B cell (primary cell): ENCODE results near the gene FLNB. TPM values are rescaled to one million over a fixed set of nuclear protein-coding genes. Genes with fewer than 3 reads are reported as not detected.

ENCODE experiments used
- ATAC-seq: fragments of 200-7000 bp; cut with Tn5 transposase; one replicate; pipeline ENCODE4 v1.10.0; 2021; ENCODE audit warnings: low read depth, mild to moderate bottlenecking, moderate number of reproducible peaks, moderate library complexity
- CTCF ChIA-PET: fragments of 350-600 bp; sonication (Branson Sonifier 250); formaldehyde crosslinking; loops from one replicate; lab custom pipeline; 2021; ENCODE audit warnings: antibody characterized with exemption, inconsistent platforms; lab: Charles Lee
- POLR2A ChIA-PET: fragments of 350-600 bp; sonication (Branson Sonifier 250); formaldehyde crosslinking; loops from one replicate; lab custom pipeline; 2021; ENCODE audit warnings: antibody characterized with exemption; lab: Charles Lee
- DNase-seq: peaks from one replicate; pipeline ENCODE4 v3.0.0; 2013
- H2AFZ ChIP-seq: 2 replicates; pipeline ENCODE4 v1.6.1; 2012; ENCODE audit warnings: mild to moderate bottlenecking, low read depth, low read length; ENCODE audit not compliant: insufficient read depth, poor library complexity, severe bottlenecking
- H3K27ac ChIP-seq, 2 donors: 1 replicate in 1 of 2; 2 replicates in 1 of 2; pipeline ENCODE4 v1.5.1; 2012 to 2013; ENCODE audit warnings: low read length in 2 of 2, mild to moderate bottlenecking in 2 of 2, moderate library complexity in 1 of 2
- H3K27me3 ChIP-seq, 4 experiments: fragments of 200-600 bp in 1 of 4; sonication (generic) in 1 of 4; replicated peaks in 1 of 4; 1 replicate in 2 of 4; 2 replicates in 2 of 4; pipeline versions ENCODE4 v1.6.1 to v1.7.0; 2013 to 2016; ENCODE audit warnings: low read length in 3 of 4, mild to moderate bottlenecking in 2 of 4, mixed read lengths in 1 of 4, moderate library complexity in 1 of 4; ENCODE audit not compliant: insufficient read depth in 4 of 4, control insufficient read depth in 3 of 4; ENCODE audit errors: control extremely low read depth in 1 of 4
- H3K36me3 ChIP-seq, 2 experiments: replicated peaks in 1 of 2; 1 replicate in 1 of 2; 2 replicates in 1 of 2; pipeline versions ENCODE4 v1.6.1 to v1.7.1; 2013; ENCODE audit warnings: low read length in 1 of 2; ENCODE audit not compliant: insufficient read depth in 2 of 2, control insufficient read depth in 1 of 2; ENCODE audit errors: control extremely low read depth in 1 of 2, extremely low read depth in 1 of 2
- H3K4me1 ChIP-seq, 2 donors: fragments of 200-600 bp in 1 of 2; sonication (generic) in 1 of 2; 1 replicate in 1 of 2; 2 replicates in 1 of 2; pipeline versions ENCODE4 v1.5.1 to v1.6.1; 2013 to 2017; ENCODE audit warnings: low read length in 2 of 2; ENCODE audit not compliant: control insufficient read depth in 2 of 2, insufficient read depth in 2 of 2
- H3K4me2 ChIP-seq: replicated peaks from 2 replicates; pipeline ENCODE3; 2012; ENCODE audit warnings: mild to moderate bottlenecking, low read depth, low read length; ENCODE audit not compliant: poor library complexity, severe bottlenecking
- H3K4me3 ChIP-seq, 5 experiments: fragments of 200-600 bp in 1 of 5; sonication (generic) in 1 of 5; 1 replicate in 3 of 5; 2 replicates in 2 of 5; pipeline versions ENCODE4 v1.5.1 to v1.7.0; 2011 to 2016; ENCODE audit warnings: low read length in 4 of 5, mild to moderate bottlenecking in 4 of 5, low read depth in 2 of 5, control low read depth in 1 of 5, moderate library complexity in 1 of 5; ENCODE audit not compliant: insufficient read depth in 1 of 5; ENCODE audit errors: control extremely low read depth in 1 of 5, extremely low read depth in 1 of 5
- H3K79me2 ChIP-seq: fragments of 200-600 bp; sonication (generic); one replicate; pipeline ENCODE4 v1.6.0; 2016; ENCODE audit warnings: low read length; ENCODE audit not compliant: control insufficient read depth, insufficient read depth
- H3K9ac ChIP-seq: fragments of 200-600 bp; sonication (generic); 2 replicates; pipeline ENCODE4 v1.6.1; 2017; ENCODE audit warnings: mild to moderate bottlenecking, low read length, moderate library complexity
- H3K9me3 ChIP-seq, 3 donors: one replicate each; pipeline versions ENCODE4 v1.6.1 to v1.7.1; 2013; ENCODE audit warnings: low read length in 2 of 3; ENCODE audit not compliant: control insufficient read depth in 2 of 3, insufficient read depth in 1 of 3; ENCODE audit errors: control extremely low read depth in 1 of 3
- H4K20me1 ChIP-seq: 2 replicates; pipeline ENCODE4 v1.6.0; 2012; ENCODE audit warnings: mild to moderate bottlenecking, low read length; ENCODE audit not compliant: insufficient read depth, control insufficient read depth, poor library complexity, severe bottlenecking
- H3K27ac Mint-ChIP-seq: one replicate; pipeline ENCODE4 v1.8.0; 2021; ENCODE audit warnings: mixed read lengths
- H3K27me3 Mint-ChIP-seq: one replicate; pipeline ENCODE4 v1.8.0; 2021; ENCODE audit warnings: mixed read lengths
- H3K4me1 Mint-ChIP-seq: one replicate; pipeline ENCODE4 v1.8.0; 2021; ENCODE audit warnings: mixed read lengths
- H3K4me3 Mint-ChIP-seq: one replicate; pipeline ENCODE4 v1.8.0; 2021; ENCODE audit warnings: mixed read lengths
- H3K9me3 Mint-ChIP-seq: one replicate; pipeline ENCODE4 v1.8.0; 2022; ENCODE audit warnings: mixed read lengths; ENCODE audit not compliant: insufficient read depth
- EZH2 ChIP-seq: IDR thresholded peaks from 2 replicates; pipeline ENCODE4 v1.6.1; 2012; ENCODE audit warnings: borderline replicate concordance, low read depth, mild to moderate bottlenecking, moderate library complexity, low read length; ENCODE audit not compliant: insufficient read depth, poor library complexity, severe bottlenecking
- WGBS: methylation state at CpG from one replicate; pipeline ENCODE4 v1.1.5; 2013; ENCODE audit warnings: missing lambda C conversion rate; ENCODE audit not compliant: insufficient coverage; 5-methylcytosine and 5-hydroxymethylcytosine counted together
- intact Hi-C: fragments of 100-400 bp; cut with micrococcal nuclease; formaldehyde crosslinking; loops from one replicate; pipeline ENCODE4 v1.10.0; 2022
- polyA plus RNA-seq: library from polyadenylated mRNA; depleted of rRNA; stranded (reverse); fragments of >200 nt; gene quantifications from 2 replicates; pipeline ENCODE4 v1.2.3, GENCODE V29; 2012
- total RNA-seq, 2 donors: library from RNA; stranded (reverse); fragments of 120-200 nt in 1 of 2; gene quantifications; 1 replicate in 1 of 2; 2 replicates in 1 of 2; pipeline versions ENCODE4 v1.2.3 to v1.2.4, GENCODE V29; 2013 to 2022
- TF ChIP-seq, protein P1 (sequence below): fragments of 200-600 bp; IDR thresholded peaks from one replicate; pipeline ENCODE4 v1.8.0; 2022; ENCODE audit warnings: antibody characterized with exemption, mild to moderate bottlenecking

Gene FLNB
- total and polyA plus RNA-seq, 2 donors (not counting 1 experiment from before 2014, with no cell fraction given): 25.5 to 28.3 TPM

GRCh38 chr3:58058361-58059263, 50.4 kb downstream of the FLNB start:
- Histone ChIP-seq H3K27me3 (no peaks in the 10 kb centered on the region), H3K27ac (no peak overlapping the region), H3K79me2 (peaks cover 53% of the 10 kb centered on the region), H3K4me1 (no peaks in the 10 kb centered on the region), H3K9ac (no peak overlapping the region), H4K20me1 (peaks cover 4% of the 10 kb centered on the region), H3K9me3 (peaks cover 0 to 6% (median 3%) of the 10 kb centered on the region in 3 donors), H3K4me2 (no peak overlapping the region), H3K36me3 (peaks cover 0 to 1% of the 10 kb centered on the region in 2 experiments), H3K4me3 (no peak overlapping the region), H2AFZ (no peak overlapping the region)
- ChIA-PET POLR2A (no interaction called here), CTCF (no interaction called here)
- H3K27ac Mint-ChIP-seq: no peak overlapping the region
- DNase-seq (no peak), ATAC-seq (no peak)
- no peaks in the 10 kb centered on the region for H3K4me1 Mint-ChIP-seq
- WGBS: 100% methylated on average over 2 of the region's 8 CpGs
- H3K9me3 Mint-ChIP-seq: peaks cover 3% of the 10 kb centered on the region
- intact Hi-C loops: no loop called here
- H3K4me3 Mint-ChIP-seq: no peak overlapping the region
- TF ChIP-seq EZH2: no peak
- TF ChIP-seq, protein P1, sequence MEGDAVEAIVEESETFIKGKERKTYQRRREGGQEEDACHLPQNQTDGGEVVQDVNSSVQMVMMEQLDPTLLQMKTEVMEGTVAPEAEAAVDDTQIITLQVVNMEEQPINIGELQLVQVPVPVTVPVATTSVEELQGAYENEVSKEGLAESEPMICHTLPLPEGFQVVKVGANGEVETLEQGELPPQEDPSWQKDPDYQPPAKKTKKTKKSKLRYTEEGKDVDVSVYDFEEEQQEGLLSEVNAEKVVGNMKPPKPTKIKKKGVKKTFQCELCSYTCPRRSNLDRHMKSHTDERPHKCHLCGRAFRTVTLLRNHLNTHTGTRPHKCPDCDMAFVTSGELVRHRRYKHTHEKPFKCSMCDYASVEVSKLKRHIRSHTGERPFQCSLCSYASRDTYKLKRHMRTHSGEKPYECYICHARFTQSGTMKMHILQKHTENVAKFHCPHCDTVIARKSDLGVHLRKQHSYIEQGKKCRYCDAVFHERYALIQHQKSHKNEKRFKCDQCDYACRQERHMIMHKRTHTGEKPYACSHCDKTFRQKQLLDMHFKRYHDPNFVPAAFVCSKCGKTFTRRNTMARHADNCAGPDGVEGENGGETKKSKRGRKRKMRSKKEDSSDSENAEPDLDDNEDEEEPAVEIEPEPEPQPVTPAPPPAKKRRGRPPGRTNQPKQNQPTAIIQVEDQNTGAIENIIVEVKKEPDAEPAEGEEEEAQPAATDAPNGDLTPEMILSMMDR: no peak
- H3K27me3 Mint-ChIP-seq: no peaks in the 10 kb centered on the region
